Endothelial cell of umbilical vein (primary cell): ENCODE results near the gene CEP104. TPM values are rescaled to one million over a fixed set of nuclear protein-coding genes. Genes with fewer than 3 reads are reported as not detected.

ENCODE experiments used
- BruUV-seq: library from RNA; stranded (reverse); fragments of 400-500 nt; replicated peaks from 2 replicates; lab custom pipeline; 2021; lab: Mats Ljungman, UMichigan
- CTCF ChIA-PET: fragments of 300-600, 350-600 bp; sonication (Branson Sonifier 250); formaldehyde crosslinking; loops from one replicate; lab custom pipeline; 2021; ENCODE audit warnings: antibody characterized with exemption, inconsistent platforms; lab: Charles Lee
- POLR2A ChIA-PET: fragments of 300-600, 350-600 bp; sonication (Branson Sonifier 250); formaldehyde crosslinking; loops from one replicate; lab custom pipeline; 2021; ENCODE audit warnings: antibody characterized with exemption, inconsistent platforms; lab: Charles Lee
- DNase-seq: peaks from one replicate; pipeline ENCODE4 v3.0.0-alpha.2; 2011; ENCODE audit warnings: low read depth, low spot score
- FAIRE-seq: peaks from 2 replicates; lab custom pipeline; 2011; peaks lifted over from hg19 to GRCh38; lab: Jason Lieb, UNC
- H2AFZ ChIP-seq: 2 replicates; pipeline ENCODE4 v1.6.0; 2012; ENCODE audit warnings: low read depth, low read length, control low read depth, inconsistent platforms
- H3K27ac ChIP-seq: 2 replicates; pipeline ENCODE4 v1.5.1; 2011; ENCODE audit warnings: low read depth, mild to moderate bottlenecking, control low read depth, low read length, moderate library complexity; ENCODE audit not compliant: insufficient read depth
- H3K27me3 ChIP-seq, 2 experiments: 2 replicates each; pipeline versions ENCODE4 v1.6.0 to v1.6.1; 2011; ENCODE audit warnings: low read length in 2 of 2, mixed read lengths in 1 of 2; ENCODE audit not compliant: control insufficient read depth in 2 of 2, insufficient read depth in 2 of 2
- H3K36me3 ChIP-seq, 2 experiments: 2 replicates in 1 of 2; 3 replicates in 1 of 2; pipeline ENCODE4 v1.5.1; 2011; ENCODE audit warnings: low read length in 2 of 2, mild to moderate bottlenecking in 1 of 2, moderate library complexity in 1 of 2; ENCODE audit not compliant: control insufficient read depth in 2 of 2, insufficient read depth in 2 of 2; ENCODE audit errors: extremely low read depth in 1 of 2
- H3K4me1 ChIP-seq: 3 replicates; pipeline ENCODE4 v1.5.1; 2011; ENCODE audit warnings: mild to moderate bottlenecking, low read length; ENCODE audit not compliant: control insufficient read depth, insufficient read depth; ENCODE audit errors: extremely low read depth
- H3K4me2 ChIP-seq: 2 replicates; pipeline ENCODE4 v1.6.1; 2011; ENCODE audit warnings: low read length, control low read depth, mixed read lengths; ENCODE audit not compliant: insufficient read depth
- H3K4me3 ChIP-seq, 3 experiments: fragments of 200-600 bp in 1 of 3; sonication (generic), shearing (Covaris generic) in 1 of 3; replicated peaks in 1 of 3; 2 replicates each; pipeline ENCODE4 v1.5.1; 2011 to 2016; ENCODE audit warnings: control low read depth in 3 of 3, low read length in 3 of 3, mild to moderate bottlenecking in 2 of 3, inconsistent platforms in 1 of 3, low read depth in 1 of 3, moderate library complexity in 1 of 3; ENCODE audit not compliant: insufficient read depth in 1 of 3
- H3K79me2 ChIP-seq: 2 replicates; pipeline ENCODE4 v1.6.0; 2012; ENCODE audit warnings: low read length, inconsistent platforms; ENCODE audit not compliant: control insufficient read depth, insufficient read depth
- H3K9ac ChIP-seq: replicated peaks from 2 replicates; pipeline ENCODE3; 2011; ENCODE audit warnings: low read length, control low read depth; ENCODE audit not compliant: insufficient read depth; ENCODE audit errors: extremely low read depth
- H3K9me1 ChIP-seq: replicated peaks from 3 replicates; pipeline ENCODE4 v1.6.0; 2011; ENCODE audit warnings: mild to moderate bottlenecking, low read length; ENCODE audit not compliant: control insufficient read depth, insufficient read depth; ENCODE audit errors: extremely low read depth
- H3K9me3 ChIP-seq: replicated peaks from 2 replicates; pipeline ENCODE4 v1.5.1; 2012; ENCODE audit warnings: low read length, inconsistent platforms; ENCODE audit not compliant: control insufficient read depth, insufficient read depth
- H4K20me1 ChIP-seq: replicated peaks from 2 replicates; pipeline ENCODE3; 2011; ENCODE audit warnings: mild to moderate bottlenecking, low read length; ENCODE audit not compliant: control insufficient read depth, insufficient read depth; ENCODE audit errors: extremely low read depth
- EZH2 ChIP-seq: IDR thresholded peaks from 2 replicates; pipeline ENCODE4 v1.6.1; 2012; ENCODE audit warnings: borderline replicate concordance, low read depth, mild to moderate bottlenecking, moderate library complexity, low read length, inconsistent platforms; ENCODE audit not compliant: severe bottlenecking
- FOS ChIP-seq: IDR thresholded peaks from 2 replicates; pipeline ENCODE4 v1.6.1; 2011; ENCODE audit warnings: mild to moderate bottlenecking, low read length, moderate library complexity, borderline replicate concordance; ENCODE audit not compliant: insufficient read depth
- GATA2 ChIP-seq: IDR thresholded peaks from 2 replicates; pipeline ENCODE4 v1.7.0; 2011; ENCODE audit warnings: low read depth, mild to moderate bottlenecking, moderate library complexity, mixed read lengths, low read length; ENCODE audit not compliant: insufficient read length, insufficient read depth
- JUN ChIP-seq: IDR thresholded peaks from 2 replicates; pipeline ENCODE4 v1.6.1; 2011; ENCODE audit warnings: borderline replicate concordance, low read depth; ENCODE audit not compliant: insufficient read length, insufficient read depth
- MYC ChIP-seq: IDR thresholded peaks from one replicate; pipeline ENCODE4 v1.6.1; 2011; ENCODE audit warnings: mild to moderate bottlenecking, low read depth, low read length
- POLR2A ChIP-seq: IDR thresholded peaks from 2 replicates; pipeline ENCODE4 v1.6.1; 2012; ENCODE audit warnings: low read depth, mild to moderate bottlenecking, control low read depth, low read length
- POLR2AphosphoS5 ChIP-seq: IDR thresholded peaks from 2 replicates; pipeline ENCODE4 v1.6.1; 2012; ENCODE audit warnings: low read depth, mild to moderate bottlenecking, control low read depth, low read length, moderate library complexity; ENCODE audit not compliant: insufficient read depth
- dilution Hi-C: fragments of 300-500 bp; cut with MboI; formaldehyde crosslinking; loops from one replicate; pipeline ENCODE4 v1.15.0; 2019; ENCODE audit warnings: low sequenced_read_pairs; ENCODE audit not compliant: extremely low pct_ligation_motif_present
- intact Hi-C: fragments of 100-400 bp; cut with micrococcal nuclease; formaldehyde crosslinking; loops from one replicate; pipeline ENCODE4 v1.10.0; 2022
- polyA plus RNA-seq, 4 experiments: library from polyadenylated mRNA; depleted of rRNA in 3 of 4; stranded (reverse) in 3 of 4; unstranded in 1 of 4; fragments of >200 nt; gene quantifications; 2 replicates each; pipeline versions ENCODE4 v1.2.1 to v1.2.3, GENCODE V29; 2011 to 2012; ENCODE audit warnings: missing spikeins in 1 of 4
- total RNA-seq: library from RNA; stranded (reverse); gene quantifications from 2 replicates; pipeline ENCODE4 v1.2.3, GENCODE V29; 2021
- TF ChIP-seq, protein P1 (sequence below): IDR thresholded peaks from 2 replicates; pipeline ENCODE4 v1.6.1; 2011; ENCODE audit not compliant: insufficient read depth, insufficient read length
- TF ChIP-seq, protein P2 (sequence below), 2 donors: IDR thresholded peaks; 1 replicate in 1 of 2; 2 replicates in 1 of 2; pipeline ENCODE4 v1.5.1; 2011; ENCODE audit warnings: low read length in 2 of 2, mild to moderate bottlenecking in 2 of 2, moderate library complexity in 2 of 2, control low read depth in 1 of 2, inconsistent platforms in 1 of 2, low read depth in 1 of 2; ENCODE audit not compliant: insufficient read depth in 1 of 2; ENCODE audit errors: extremely low read depth in 1 of 2

CEP104 gene
- total and polyA plus RNA-seq, 2 donors (not counting 3 experiments of a cell fraction or from before 2014, with no cell fraction given) = 12.4 to 43.0 TPM

GRCh38 chr1:3825356-3825755 lies 31.7 kb downstream of the CEP104 start:
- Histone ChIP-seq H3K36me3 (peaks cover 7 to 21% of the 10 kb centered on the region in 2 experiments), H3K9me1 (no peaks in the 10 kb centered on the region), H3K4me2 (no peak overlapping the region), H3K4me3 (no peak overlapping the region), H3K27ac (no peak overlapping the region), H3K9me3 (no peaks in the 10 kb centered on the region), H3K79me2 (no peaks in the 10 kb centered on the region), H4K20me1 (no peaks in the 10 kb centered on the region), H2AFZ (no peak overlapping the region), H3K9ac (no peak overlapping the region), H3K4me1 (no peaks in the 10 kb centered on the region), H3K27me3 (no peaks in the 10 kb centered on the region)
- ChIA-PET CTCF (no interaction called here), POLR2A (no interaction called here)
- dilution Hi-C loops = no loop called here
- FAIRE-seq (no peak), DNase-seq (no peak)
- no peak for TF ChIP-seq POLR2A
- TF ChIP-seq POLR2AphosphoS5 = no peak
- no peak for TF ChIP-seq FOS
- no TSS peak for BruUV-seq
- intact Hi-C loops = no loop called here

DNA sequence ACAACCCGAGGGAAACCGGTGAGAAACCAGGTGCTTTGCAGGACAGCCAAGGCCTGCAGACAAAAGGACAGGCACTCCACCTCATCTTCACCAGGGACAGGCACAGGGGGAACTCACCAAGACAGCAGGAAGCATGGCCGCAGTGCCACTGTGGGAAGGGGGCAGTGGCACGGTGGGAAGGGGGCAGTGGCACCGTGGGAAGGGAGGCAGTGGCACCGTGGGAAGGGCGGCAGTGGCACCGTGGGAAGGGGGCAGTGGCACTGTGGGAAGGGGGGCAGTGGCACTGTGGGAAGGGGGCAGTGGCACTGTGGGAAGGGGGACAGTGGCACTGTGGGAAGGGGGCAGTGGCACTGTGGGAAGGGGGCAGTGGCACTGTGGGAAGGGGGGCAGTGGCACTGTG lies 32.4 kb downstream of the CEP104 start:
- Histone ChIP-seq H3K36me3 (peaks cover 6 to 21% of the 10 kb centered on the region in 2 experiments), H3K79me2 (no peaks in the 10 kb centered on the region), H3K4me1 (no peaks in the 10 kb centered on the region), H3K4me3 (no peak overlapping the region), H3K27ac (no peak overlapping the region), H2AFZ (no peak overlapping the region), H4K20me1 (no peaks in the 10 kb centered on the region), H3K27me3 (no peaks in the 10 kb centered on the region), H3K4me2 (no peak overlapping the region), H3K9me3 (no peaks in the 10 kb centered on the region), H3K9me1 (no peaks in the 10 kb centered on the region), H3K9ac (no peak overlapping the region)
- DNase-seq = no peak
- POLR2A ChIA-PET = no interaction called here
- dilution Hi-C loops = no loop called here
- CTCF ChIA-PET = no interaction called here
- no TSS peak for BruUV-seq
- intact Hi-C loops = no loop called here
- no peak for FAIRE-seq
- TF ChIP-seq FOS = no peak
- TF ChIP-seq POLR2A = no peak
- TF ChIP-seq POLR2AphosphoS5 = no peak
- TF ChIP-seq JUN = no peak
- TF ChIP-seq GATA2 = no peak
- TF ChIP-seq, protein P1, sequence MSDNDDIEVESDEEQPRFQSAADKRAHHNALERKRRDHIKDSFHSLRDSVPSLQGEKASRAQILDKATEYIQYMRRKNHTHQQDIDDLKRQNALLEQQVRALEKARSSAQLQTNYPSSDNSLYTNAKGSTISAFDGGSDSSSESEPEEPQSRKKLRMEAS = no peak
- TF ChIP-seq MYC = no peak
- TF ChIP-seq EZH2 = no peak
- TF ChIP-seq, protein P2, sequence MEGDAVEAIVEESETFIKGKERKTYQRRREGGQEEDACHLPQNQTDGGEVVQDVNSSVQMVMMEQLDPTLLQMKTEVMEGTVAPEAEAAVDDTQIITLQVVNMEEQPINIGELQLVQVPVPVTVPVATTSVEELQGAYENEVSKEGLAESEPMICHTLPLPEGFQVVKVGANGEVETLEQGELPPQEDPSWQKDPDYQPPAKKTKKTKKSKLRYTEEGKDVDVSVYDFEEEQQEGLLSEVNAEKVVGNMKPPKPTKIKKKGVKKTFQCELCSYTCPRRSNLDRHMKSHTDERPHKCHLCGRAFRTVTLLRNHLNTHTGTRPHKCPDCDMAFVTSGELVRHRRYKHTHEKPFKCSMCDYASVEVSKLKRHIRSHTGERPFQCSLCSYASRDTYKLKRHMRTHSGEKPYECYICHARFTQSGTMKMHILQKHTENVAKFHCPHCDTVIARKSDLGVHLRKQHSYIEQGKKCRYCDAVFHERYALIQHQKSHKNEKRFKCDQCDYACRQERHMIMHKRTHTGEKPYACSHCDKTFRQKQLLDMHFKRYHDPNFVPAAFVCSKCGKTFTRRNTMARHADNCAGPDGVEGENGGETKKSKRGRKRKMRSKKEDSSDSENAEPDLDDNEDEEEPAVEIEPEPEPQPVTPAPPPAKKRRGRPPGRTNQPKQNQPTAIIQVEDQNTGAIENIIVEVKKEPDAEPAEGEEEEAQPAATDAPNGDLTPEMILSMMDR (IDR thresholded peaks at IDR 0.05; ENCODE audit: extremely low read depth in 1 of 2, insufficient read depth in 1 of 2, low read depth in 1 of 2, low read length in 2 of 2) = no peak
